Chondrocyte (in vitro differentiated cells): Measurements from ENCODE around the gene ADSS1. TPM values are rescaled to one million over a fixed set of nuclear protein-coding genes. Genes with fewer than 3 reads are reported as not detected.

Source experiments
- DNase-seq: peaks from one replicate; pipeline ENCODE4 v3.0.0; 2021; ENCODE audit warnings: mixed read lengths, low spot score
- H3K27ac Mint-ChIP-seq: one replicate; pipeline ENCODE4 v1.8.0; 2021; ENCODE audit warnings: mild to moderate bottlenecking, moderate library complexity, mixed read lengths; ENCODE audit not compliant: unreplicated experiment
- H3K27me3 Mint-ChIP-seq: 2 replicates; pipeline ENCODE4 v1.8.0; 2021; ENCODE audit warnings: low read depth, mixed read lengths
- H3K36me3 Mint-ChIP-seq: 2 replicates; pipeline ENCODE4 v1.8.0; 2021; ENCODE audit warnings: low read depth, mixed read lengths
- H3K4me1 Mint-ChIP-seq: 2 replicates; pipeline ENCODE4 v1.8.0; 2021; ENCODE audit warnings: low read depth, mild to moderate bottlenecking, mixed read lengths
- H3K4me3 Mint-ChIP-seq: one replicate; pipeline ENCODE4 v1.8.0; 2021; ENCODE audit warnings: mild to moderate bottlenecking, moderate library complexity, mixed read lengths; ENCODE audit not compliant: unreplicated experiment
- H3K9me3 Mint-ChIP-seq: 2 replicates; pipeline ENCODE4 v1.8.0; 2021; ENCODE audit warnings: low read depth, mixed read lengths
- total RNA-seq: library from RNA; stranded (reverse); gene quantifications from 3 replicates; pipeline ENCODE4 v1.2.1, GENCODE V29; 2021
- TF ChIP-seq, protein P1 (sequence below): fragments of 200-600 bp; sonication (generic); IDR thresholded peaks from 2 replicates; pipeline ENCODE4 v1.5.0; 2021; ENCODE audit warnings: antibody characterized with exemption, mild to moderate bottlenecking, moderate library complexity

Gene ADSS1
- total RNA-seq, 1 donor from 2014 or later = 7.1 TPM

DNA sequence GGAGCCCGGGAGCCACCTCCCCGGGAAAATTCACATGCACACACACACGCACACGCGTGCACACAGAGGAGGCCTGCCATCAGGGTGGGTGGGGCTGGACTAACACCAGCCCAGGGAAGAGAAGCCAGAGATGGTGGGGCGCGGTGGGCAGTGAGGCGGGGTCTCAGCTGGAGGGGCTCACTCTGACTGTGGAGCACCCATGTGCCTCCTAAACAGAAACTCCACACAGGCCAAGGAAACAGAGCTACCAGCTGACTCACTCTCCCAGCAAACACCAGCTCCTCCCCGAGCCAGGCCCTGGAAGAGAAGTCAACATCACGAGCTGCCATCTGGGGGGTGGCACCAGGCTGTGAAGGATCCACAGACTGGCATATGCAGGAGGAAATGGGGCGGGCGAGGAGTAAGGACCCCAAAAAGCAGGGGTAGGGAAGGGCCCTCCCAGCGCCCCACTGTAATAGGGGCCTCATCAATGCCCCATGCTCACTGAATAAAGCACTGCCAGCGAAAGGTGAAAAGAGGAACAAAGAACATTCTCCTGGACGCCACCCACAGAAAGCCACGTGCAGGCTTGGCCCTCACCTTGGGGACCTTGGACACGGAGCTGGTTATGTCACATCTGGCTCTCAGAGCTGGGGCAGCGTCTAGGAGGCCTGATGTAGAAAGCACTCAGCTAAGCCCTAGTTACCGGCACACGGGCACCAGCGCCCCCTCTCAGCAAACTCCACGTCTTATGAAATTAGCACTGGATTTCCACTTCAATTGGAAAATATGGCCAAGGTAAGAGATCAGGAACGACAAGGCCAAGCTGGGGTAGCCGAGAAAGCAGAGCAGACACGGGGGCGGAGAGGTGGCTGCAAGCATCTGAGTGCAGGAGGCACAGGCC is 43.0 kb upstream of the ADSS1 start:
- no peaks in the 10 kb centered on the region for H3K9me3 Mint-ChIP-seq
- H3K4me1 Mint-ChIP-seq = peaks cover 57% of the 10 kb centered on the region
- peak overlapping the region; percentile 71 for H3K4me3 Mint-ChIP-seq
- no peaks in the 10 kb centered on the region for H3K36me3 Mint-ChIP-seq
- H3K27me3 Mint-ChIP-seq = no peaks in the 10 kb centered on the region
- DNase-seq = no peak
- H3K27ac Mint-ChIP-seq = peak overlapping the region; percentile 99
- TF ChIP-seq, protein P1, sequence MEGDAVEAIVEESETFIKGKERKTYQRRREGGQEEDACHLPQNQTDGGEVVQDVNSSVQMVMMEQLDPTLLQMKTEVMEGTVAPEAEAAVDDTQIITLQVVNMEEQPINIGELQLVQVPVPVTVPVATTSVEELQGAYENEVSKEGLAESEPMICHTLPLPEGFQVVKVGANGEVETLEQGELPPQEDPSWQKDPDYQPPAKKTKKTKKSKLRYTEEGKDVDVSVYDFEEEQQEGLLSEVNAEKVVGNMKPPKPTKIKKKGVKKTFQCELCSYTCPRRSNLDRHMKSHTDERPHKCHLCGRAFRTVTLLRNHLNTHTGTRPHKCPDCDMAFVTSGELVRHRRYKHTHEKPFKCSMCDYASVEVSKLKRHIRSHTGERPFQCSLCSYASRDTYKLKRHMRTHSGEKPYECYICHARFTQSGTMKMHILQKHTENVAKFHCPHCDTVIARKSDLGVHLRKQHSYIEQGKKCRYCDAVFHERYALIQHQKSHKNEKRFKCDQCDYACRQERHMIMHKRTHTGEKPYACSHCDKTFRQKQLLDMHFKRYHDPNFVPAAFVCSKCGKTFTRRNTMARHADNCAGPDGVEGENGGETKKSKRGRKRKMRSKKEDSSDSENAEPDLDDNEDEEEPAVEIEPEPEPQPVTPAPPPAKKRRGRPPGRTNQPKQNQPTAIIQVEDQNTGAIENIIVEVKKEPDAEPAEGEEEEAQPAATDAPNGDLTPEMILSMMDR = peak; percentile 77

DNA sequence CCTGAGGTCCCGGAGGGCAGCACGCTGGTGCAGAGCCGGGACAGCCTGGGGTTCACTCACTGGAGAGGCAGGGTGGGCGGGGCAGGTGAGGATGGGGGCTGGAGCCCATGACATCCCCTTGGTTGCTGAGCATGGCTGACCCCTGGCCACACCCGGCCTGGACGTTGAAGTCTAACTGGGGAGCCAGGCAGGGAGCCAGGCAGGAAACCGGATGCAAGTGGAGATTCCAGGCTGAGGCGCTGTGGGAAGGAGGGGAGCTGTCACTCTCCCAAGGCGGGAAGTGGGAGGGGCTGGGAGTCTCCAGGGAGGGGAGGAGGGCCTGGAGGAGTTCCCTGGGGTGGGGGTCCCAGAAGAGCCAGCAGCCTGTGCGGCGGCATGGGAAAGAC is 42.3 kb upstream of the ADSS1 start:
- Mint-ChIP-seq H3K9me3 (no peaks in the 10 kb centered on the region), H3K4me1 (peaks cover 57% of the 10 kb centered on the region), H3K27me3 (no peaks in the 10 kb centered on the region), H3K27ac (peak overlapping the region; percentile 99), H3K36me3 (no peaks in the 10 kb centered on the region), H3K4me3 (peak overlapping the region; percentile 71)
- TF ChIP-seq, protein P1 = peak; percentile 49
- no peak for DNase-seq

DNA sequence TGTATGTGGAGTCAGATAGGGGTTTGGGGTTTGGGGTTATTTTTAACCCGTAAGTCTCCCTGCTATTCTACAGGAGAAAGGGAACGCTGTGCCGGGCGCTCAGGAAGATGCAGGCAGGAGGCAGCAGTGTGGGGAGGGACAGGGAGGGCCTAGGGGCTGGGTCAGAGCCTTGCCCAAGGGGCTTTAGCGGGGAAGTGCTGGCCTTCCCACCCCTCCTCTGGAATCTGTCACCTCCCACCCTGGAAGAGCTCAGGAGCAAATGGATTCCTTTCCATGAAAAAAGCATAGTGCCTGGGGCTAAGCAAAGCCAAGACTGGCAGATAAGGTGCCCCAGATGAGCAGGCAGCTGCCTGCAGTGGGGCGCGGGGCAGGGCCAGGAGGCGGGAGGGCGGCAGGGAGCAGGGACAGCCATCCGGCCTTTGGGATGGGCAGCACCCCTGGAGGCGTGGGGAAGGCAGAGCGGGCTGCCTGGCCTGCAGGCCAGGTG is 41.9 kb upstream of the ADSS1 start:
- DNase-seq = no peak
- Mint-ChIP-seq H3K4me1 (peaks cover 57% of the 10 kb centered on the region), H3K9me3 (no peaks in the 10 kb centered on the region), H3K36me3 (no peaks in the 10 kb centered on the region), H3K27me3 (no peaks in the 10 kb centered on the region), H3K4me3 (peak overlapping the region; percentile 71), H3K27ac (peak overlapping the region; percentile 99)
- TF ChIP-seq, protein P1 = no peak

DNA sequence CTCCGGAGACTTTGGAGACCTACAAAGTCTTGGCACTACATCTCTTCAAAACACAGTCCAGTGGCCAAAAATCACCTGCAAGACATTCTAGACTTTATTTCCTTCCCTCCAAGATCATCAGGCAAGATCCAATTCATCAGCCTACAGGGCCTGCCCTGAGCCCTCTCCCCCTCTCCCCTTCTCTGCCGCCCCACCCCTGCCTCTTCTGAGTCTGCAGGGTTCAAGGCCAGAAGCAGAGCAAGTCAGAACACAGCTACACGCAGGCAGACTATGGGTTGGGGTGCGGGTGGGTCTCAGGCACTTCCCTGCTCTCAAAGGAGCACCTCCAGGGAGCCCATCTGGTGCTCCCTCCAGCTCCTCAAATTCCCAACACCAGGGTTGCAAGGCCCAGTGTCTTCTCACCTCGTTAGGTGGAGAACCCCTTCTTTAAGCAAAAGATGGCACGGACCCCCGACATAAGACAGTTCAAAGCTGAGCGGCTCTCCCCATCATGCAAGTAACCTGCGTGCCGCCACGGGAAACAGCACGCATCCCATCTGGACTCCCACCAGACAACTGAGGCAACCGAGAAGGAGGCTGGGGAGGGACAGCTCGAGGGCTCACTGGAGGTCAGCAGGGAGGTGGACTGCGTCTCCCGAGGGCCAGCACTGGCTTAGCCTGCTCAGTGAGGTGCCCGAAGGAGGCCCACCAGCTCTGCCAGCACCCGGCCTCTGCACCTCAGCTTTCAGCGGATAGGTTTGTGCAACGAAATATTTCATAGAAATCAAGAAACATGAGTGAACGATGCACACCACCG is 40.2 kb upstream of the ADSS1 start:
- H3K36me3 Mint-ChIP-seq = no peaks in the 10 kb centered on the region
- no peaks in the 10 kb centered on the region for H3K9me3 Mint-ChIP-seq
- peaks cover 62% of the 10 kb centered on the region for H3K4me1 Mint-ChIP-seq
- DNase-seq = no peak
- H3K4me3 Mint-ChIP-seq = no peak overlapping the region
- H3K27me3 Mint-ChIP-seq = no peaks in the 10 kb centered on the region
- TF ChIP-seq, protein P1 = no peak
- peak overlapping the region; percentile 0 for H3K27ac Mint-ChIP-seq

DNA sequence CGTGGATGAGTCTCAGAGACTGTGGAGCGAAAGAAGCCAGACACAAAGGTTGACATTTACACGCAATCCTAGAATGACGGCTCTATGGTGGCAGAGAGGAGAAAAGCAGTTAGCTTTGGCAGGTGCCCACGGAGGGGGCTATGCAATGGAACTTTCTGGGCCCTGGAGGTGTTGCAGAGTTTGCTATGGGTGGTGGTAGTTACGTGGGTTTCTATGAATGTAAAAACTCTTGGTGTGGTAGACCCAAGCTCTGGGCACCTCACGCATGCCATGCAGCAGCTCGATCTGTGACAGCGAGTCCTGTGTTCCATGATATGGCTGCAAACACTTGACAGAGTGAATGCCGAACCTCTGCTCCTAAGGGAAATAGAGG is 39.6 kb upstream of the ADSS1 start:
- H3K4me1 Mint-ChIP-seq = peaks cover 65% of the 10 kb centered on the region
- DNase-seq = no peak

More for the DNA sequence above, 39.6 kb upstream of the ADSS1 start:
- Mint-ChIP-seq H3K27me3 (no peaks in the 10 kb centered on the region), H3K36me3 (no peaks in the 10 kb centered on the region), H3K9me3 (no peaks in the 10 kb centered on the region), H3K27ac (no peak overlapping the region), H3K4me3 (no peak overlapping the region)
- TF ChIP-seq, protein P1 = no peak
